T47D (cell line): Measurements from ENCODE around the gene GDF15.
"Not testable (repeated sequence)": the region's sequence is repeated elsewhere in the genome, so short reads cannot be mapped to it uniquely, and the experiment has no call there.

Experiments
- DNase-seq, 2 experiments: peaks; one replicate each; pipeline versions ENCODE4 v3.0.0 to v3.0.0-alpha.2; 2011 to 2012; ENCODE audit warnings: low read depth in 1 of 2, low spot score in 1 of 2
- JUND ChIP-seq: IDR thresholded peaks from 2 replicates; pipeline ENCODE4 v1.6.1; 2012; ENCODE audit warnings: low read depth
- in situ Hi-C: cut with HindIII; loops from 2 replicates; pipeline ENCODE4 v1.10.0; 2016; ENCODE audit warnings: low sequenced_read_pairs, low pct_unique_long_range_greater_than_20kb

Gene GDF15

GRCh38 chr19:18349524-18350128, 36.3 kb upstream of the GDF15 start:
- TF ChIP-seq JUND = no peak
- peak; percentile 45 to 50 for DNase-seq
- in situ Hi-C loops = no loop called here

DNA sequence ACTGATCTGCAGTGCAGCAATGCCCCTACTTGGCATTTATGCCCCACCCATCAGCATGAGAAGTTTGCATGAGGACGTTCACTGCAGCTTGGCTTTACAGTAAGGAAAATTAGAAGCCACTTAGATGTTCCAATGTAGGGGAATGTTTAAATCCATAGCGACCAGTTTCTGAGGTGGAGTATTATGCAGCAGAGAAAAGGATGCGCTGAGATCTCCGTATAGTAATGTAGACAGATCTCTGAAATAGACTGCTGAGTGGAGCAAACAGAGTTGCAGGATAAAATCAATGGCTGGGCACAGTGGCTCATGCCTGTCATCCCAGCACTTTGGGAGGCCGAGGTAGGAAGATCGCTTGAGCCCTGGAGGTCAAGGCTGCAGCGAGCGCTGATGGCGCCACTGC, 35.5 kb upstream of the GDF15 start:
- no peak for TF ChIP-seq JUND
- no peak for DNase-seq
- in situ Hi-C loops = no loop called here

DNA sequence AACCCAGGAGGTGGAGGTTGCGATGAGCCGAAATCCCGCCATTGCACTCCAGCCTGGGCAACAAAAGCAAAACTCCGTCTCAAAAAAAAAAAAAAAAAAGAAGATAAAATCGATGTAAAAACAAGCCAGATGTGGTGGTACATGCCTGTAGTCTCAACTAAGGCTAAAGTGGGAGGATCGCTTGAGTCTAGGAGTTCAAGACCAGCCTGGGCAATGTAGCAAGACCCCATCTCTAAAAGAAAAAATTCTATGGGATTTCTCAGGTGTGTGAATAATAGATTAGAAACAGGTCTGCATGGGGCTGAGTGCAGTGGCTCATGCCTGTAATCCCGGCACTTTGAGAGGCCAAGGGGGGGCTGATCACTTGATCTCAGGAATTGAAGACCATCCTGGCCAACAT, 34.4 kb upstream of the GDF15 start:
- no peak for DNase-seq
- TF ChIP-seq JUND = no peak
- in situ Hi-C loops = no loop called here

- no peak for DNase-seq
- TF ChIP-seq JUND = no peak
- in situ Hi-C loops = no loop called here
Observed at GRCh38 chr19:18353378-18354005, 32.5 kb upstream of the GDF15 start.

DNA sequence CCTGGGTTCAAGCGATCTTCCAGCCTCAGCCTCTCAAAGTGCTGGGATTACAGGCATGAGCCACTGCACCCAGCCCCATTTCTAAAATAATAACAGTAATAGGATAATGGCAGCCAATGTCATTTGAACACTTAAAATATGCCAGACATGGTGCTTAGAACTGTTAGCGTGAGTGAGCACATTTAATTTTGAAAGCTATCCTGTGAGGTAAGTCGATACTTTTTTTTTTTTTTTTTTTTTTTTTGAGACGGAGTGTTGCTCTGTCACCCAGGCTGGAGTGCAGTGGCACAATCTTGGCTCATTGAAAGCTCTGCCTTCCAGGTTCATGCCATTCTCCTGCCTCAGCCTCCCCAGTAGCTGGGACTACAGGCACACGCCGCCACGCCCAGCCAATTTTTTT, 31.2 kb upstream of the GDF15 start:
- in situ Hi-C loops, DNase-seq: not testable (repeated sequence)

- TF ChIP-seq JUND = no peak
- in situ Hi-C loops = no loop called here
- DNase-seq = no peak
Observed at GRCh38 chr19:18357041-18357440, 28.9 kb upstream of the GDF15 start.

GRCh38 chr19:18361646-18362045, 24.3 kb upstream of the GDF15 start:
- TF ChIP-seq JUND = no peak
- in situ Hi-C loops = no loop called here
- DNase-seq = no peak

DNA sequence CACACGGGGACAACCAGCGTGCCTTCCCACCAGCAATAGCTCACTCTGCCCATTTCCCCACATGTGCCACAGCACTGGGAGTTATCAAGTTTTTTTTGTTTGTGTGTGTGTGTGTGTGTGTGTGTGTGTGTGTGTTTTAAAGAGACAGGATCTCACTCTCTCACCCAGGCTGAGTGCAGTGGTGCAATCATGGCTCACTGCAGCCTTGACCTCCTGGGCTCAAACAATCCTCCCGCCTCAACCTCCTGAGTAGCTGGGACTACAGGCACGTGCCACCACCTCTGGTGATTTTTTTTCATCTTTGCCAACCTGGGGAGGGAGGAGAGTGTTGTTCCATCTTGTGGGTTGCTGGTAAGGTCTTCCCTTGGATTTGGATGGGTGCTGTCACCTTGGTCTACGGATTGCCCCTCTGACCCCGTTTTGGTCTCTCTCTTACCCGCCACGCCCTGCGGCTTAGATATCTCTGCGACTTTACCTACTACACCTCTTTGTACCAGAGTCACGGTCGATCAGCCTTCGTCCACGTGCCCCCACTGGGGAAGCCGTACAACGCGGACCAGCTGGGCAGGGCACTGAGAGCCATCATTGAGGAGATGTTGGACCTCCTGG, 22.9 kb upstream of the GDF15 start:
- in situ Hi-C loops = no loop called here
- no peak for TF ChIP-seq JUND
- DNase-seq = no peak

DNA sequence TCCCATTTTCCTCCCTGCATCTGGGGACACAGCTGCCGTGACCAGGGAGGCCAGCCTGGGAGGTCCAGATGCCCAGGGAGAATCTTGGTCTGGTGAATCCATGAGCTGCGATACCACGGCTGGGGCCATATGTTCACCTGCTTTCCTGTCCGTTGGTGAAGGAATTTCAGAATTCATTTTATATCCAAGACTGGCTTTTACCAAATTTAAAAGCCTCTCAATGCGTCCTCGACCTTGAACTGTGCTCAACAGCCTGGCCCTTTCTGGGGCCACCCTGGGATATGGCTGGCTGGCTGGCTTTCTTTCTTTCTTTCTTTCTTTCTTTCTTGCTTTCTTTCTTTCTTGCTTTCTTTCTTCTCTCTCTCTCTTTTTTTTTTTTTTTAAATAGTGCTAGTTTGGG, 22.2 kb upstream of the GDF15 start:
- DNase-seq = no peak
- no peak for TF ChIP-seq JUND
- in situ Hi-C loops = no loop called here

DNA sequence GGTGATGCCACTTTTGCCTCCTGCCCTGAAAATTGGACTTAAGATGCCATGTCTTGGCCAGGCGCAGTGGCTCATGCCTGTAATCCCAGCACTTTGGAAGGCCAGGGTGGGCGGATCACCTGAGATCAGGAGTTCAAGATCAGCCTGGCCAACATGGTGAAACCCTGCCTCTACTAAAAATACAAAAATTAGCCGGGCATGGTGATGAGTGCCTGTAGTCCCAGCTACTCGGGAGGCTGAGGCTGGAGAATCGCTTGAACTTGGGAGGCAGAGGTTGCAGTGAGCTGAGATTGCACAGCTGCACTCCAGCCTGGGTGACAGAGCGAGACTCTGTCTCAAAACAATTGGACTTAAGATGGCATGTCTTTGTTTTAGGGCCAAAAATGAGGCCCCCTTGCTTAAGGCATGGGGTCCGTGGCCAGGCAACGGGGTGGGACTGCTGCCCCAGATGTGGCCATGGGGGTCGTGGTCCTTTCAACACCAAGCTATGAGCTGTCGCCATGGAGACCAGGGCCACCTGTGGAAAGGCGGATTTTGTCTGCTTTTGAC, 21.6 kb upstream of the GDF15 start:
- DNase-seq, in situ Hi-C loops: not testable (repeated sequence)

GRCh38 chr19:18364826-18365528, 21.0 kb upstream of the GDF15 start:
- in situ Hi-C loops = no loop called here
- peak; percentile 45 to 95 for DNase-seq
- TF ChIP-seq JUND = peak; percentile 36; the same call in 1 of the 2 replicates

DNA sequence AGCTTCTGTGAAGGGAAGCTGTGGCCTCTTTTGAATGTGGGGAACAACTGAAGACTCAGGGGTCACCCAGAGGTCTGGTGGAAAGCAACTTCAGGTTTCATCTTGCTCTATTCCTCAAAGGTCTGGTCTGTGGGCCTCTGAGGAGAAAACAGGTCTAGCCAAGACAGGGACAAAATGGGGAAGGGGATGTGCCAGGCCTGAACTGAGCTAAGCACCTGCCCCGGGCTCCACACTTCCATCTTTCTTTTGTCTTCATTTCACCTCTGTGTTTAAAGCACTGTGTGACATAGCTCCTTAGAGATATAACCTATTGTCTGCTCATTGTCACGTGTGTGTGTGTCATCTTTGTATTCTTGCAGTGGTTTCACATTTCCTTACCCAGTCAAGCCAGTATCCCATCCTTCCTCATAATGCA, 19.9 kb upstream of the GDF15 start:
- no peak for DNase-seq
- no peak for TF ChIP-seq JUND

DNA sequence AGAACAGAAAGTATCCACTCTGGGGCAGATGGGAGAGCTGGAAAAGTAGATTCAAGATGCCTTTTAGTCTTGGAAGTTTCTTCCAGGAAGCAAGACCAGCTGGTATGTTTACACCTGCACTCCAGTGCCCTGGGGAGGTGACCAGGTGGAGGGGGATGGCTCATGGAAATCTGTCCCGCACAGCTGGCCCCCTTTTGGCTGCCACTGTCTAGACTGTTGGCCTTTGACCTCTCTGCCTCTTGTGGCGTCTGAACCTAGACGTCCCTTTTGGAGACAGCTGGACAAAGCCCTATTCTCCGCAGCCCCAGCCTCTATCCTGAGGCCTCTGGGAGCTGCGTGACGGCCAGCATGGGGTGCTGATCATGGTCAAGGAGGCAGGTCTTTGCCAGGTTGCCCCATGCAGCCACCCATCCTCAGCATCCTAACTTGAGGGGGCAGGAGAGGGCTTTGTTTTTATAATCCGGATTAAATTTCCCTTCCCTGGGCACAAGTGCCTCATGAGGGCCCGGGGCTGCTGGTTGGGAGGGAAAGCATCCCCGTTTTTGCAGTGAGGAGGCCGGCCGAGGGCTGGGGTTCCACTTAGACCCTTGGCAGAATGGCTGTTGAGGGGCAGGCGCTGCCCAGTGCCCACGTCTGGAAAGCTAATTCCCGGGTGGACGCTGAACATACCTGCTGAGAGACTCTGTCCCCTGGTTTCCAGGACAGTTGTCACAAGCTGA, 17.3 kb upstream of the GDF15 start:
- TF ChIP-seq JUND = no peak
- peak in 1 of 2 experiments; percentile 43 for DNase-seq
- in situ Hi-C loops = no loop called here

More for the DNA sequence above, 19.9 kb upstream of the GDF15 start:
- in situ Hi-C loops = no loop called here
